M059J (cell line): ENCODE results near the gene TMEM256. TPM values are rescaled to one million over a fixed set of nuclear protein-coding genes. Genes with fewer than 3 reads are reported as not detected.
"Not testable (repeated sequence)": the region's sequence is repeated elsewhere in the genome, so short reads cannot be mapped to it uniquely, and the experiment has no call there.

Experiments used
- DNase-seq: peaks from one replicate; pipeline ENCODE4 v3.0.0-alpha.2; 2012; ENCODE audit warnings: low read depth
- total RNA-seq: library from RNA; depleted of rRNA; stranded (reverse); fragments of >200 nt; shearing (Covaris generic); gene quantifications from 2 replicates; pipeline ENCODE4 v1.2.3, GENCODE V29; 2014

Gene TMEM256
- total RNA-seq, 1 experiment from 2014 or later, result 122 TPM

DNA sequence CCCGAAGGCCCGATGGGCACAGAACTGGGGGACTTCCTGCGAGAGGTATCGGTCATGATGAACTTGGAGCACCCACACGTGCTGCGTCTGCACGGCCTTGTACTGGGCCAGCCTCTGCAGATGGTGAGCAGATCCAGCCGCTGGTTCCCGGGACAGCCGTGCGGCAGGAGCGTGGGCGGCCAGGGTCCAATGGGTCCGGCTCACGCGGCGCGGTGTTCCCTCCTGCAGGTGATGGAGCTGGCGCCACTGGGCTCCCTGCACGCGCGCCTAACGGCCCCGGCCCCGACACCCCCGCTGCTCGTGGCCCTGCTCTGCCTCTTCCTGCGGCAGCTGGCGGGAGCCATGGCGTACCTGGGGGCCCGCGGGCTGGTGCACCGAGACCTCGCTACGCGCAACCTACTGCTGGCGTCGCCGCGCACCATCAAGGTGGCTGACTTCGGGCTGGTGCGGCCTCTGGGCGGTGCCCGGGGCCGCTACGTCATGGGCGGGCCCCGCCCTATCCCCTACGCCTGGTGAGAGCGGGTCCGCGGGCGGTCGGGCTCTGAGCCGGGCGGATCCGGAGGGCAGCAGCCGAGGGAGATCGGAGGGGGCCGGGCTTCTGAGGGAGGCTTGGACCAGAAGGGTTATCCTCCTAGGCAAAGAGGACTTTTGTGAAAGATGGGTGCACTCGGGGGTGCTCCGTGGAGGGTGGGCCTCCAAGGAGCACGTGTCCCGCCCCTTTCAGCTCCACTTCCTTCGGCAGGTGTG lies 20.0 kb downstream of the TMEM256 start:
- peak; percentile 32 for DNase-seq

DNA sequence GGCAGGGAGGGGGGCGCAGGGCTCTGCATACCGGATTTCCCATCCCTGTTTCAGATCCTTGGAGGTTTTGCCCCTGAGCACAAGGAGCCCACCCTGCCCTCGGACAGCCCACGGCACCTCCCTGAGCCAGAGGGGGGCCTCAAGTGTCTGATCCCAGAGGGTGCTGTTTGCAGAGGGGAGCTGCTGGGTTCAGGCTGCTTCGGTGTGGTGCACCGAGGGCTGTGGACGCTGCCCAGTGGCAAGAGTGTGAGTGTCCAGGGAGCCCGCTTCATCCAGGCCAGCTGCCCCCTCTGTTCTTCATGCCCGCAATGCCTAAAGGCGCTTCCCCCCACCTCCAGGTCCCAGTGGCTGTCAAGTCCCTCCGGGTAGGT lies 20.5 kb downstream of the TMEM256 start:
- no peak for DNase-seq

DNA sequence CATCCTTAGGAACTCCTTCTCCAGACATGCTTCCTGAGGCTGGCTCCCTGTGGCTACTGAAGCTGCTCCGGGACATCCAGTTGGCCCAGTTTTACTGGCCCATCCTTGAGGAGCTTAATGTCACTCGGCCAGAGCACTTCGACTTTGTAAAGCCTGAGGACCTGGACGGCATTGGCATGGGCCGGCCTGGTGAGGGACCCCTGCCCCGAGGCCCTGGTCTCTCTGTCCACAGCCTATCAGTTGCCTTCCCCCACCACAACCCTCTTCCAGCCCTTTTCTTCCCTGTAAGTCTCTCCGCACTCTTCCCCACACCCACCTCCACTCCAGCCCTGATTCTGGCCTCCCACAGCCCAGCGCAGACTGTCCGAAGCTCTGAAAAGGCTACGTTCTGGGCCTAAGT lies 21.0 kb downstream of the TMEM256 start:
- no peak for DNase-seq

DNA sequence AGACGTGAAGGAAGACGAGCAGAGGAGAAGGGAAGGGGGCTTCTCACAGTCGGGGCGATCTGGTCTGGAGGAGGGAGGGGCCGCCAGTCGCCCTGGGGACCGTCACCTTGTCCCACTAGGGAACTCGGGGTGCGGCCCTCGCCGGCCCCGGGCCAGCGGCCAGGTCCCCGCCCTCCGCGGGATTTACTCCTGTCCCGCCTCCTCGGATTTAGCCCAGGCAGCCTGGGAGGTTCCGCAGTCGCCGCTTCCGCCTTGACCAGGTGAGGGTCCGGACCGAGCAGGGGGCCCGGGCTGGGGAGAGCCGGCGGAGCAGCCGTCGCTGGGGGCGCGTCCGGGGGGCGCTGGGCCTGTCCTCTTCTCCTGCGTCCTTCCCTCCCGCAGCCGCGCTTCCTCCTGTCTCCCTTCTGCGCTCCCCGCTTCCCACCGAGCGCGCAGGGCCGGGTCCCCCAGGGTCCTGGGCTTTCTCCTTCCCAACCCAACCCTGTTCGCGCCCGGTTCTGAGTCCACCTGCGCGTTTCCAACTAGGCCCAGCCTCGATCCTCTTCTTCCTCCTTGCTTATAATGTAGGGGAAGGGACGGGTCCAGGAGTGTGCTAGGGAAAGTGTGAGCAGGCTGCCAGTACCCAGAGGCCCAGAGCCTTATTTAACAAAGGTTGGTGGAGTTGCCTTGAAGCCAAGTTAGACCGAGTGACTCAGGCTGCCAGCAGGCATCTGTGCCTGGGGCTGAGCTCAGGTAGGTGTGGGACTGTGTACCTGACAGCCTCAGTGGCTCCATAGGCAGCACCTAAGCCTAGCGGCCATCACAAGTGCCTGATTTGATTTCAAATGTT lies 22.8 kb downstream of the TMEM256 start, which contains the start of gene TNK1:
TNK1 (plus strand) TSS at position 235 of the 829 bp plus-strand sequence. CDS start 1,838 bp downstream, outside the sequence.
- DNase-seq, result no peak

DNA sequence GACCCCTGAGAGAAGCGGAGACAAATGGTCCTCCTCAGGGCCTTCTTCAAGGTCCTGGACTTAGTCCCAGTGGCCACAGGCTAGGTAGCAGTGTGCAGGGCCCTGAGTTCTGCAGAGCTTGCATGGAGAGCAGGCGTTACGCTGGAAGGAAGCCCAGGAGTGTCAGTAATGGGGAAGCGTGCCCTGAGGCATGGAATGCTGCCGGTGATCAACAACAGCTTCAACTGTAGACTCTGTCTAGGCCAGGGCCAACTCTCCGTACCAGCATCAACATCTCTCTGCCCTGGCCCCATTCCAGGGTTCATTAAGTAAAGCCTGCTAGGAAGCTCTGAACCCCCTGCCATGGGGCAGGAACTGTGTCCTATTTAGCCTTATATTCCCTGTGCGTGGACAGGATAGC lies 23.6 kb downstream of the TMEM256 start:
- DNase-seq, result peak; percentile 61

DNA sequence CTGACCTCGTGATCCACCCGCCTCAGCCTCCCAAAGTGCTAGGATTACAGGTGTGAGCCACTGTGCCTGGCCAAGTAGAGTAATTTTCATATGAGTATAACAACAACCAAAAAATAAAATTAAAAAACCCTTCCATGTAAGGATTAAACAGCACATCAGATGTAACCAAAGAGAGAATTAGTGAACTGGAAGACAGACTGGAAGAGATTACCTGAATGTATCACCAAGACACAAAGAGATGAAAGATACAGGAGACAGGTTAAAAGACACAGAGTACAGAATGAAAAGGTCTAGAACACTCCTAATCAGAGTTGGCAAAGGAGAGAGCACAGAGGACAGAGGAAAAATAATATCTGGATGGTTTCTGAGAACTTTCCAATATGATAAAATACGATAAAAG lies 24.8 kb downstream of the TMEM256 start:
- no peak for DNase-seq

DNA sequence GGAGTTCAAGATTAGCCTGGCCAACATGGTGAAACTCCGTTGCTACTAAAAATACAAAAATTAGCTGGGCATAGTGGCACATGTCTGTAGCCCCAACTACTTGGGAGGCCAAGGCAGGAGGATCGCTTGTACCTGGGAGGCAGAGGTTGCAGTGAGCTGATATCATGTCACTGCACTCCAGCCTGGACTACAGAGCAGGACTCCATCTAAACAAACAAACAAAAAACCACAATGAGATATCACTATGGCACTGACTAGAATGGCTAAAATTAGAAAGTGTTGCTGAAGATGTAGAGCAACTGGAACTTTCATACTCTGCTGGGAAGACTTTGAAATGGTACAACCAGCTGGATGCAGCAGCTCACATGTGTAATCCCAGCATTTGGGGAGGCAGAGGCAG lies 29.5 kb downstream of the TMEM256 start:
- peak; percentile 20 for DNase-seq

DNA sequence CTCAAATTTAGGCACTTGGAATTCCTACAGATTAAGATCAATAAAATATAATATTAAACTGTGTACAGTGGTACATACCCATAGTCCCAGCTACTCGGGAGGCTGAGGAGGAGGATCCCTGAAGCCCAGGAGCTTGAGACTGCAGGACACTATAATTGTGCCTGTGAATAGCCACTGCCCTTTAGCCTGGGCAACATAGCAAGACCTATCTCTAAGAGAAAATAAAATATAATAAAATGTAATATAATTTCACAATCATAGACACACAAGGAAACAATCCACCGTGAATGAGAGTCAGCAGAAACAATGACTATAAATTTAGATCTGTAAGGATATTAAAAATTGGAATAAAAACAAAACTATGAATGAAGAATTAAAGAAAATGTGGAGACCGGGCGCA lies 33.0 kb downstream of the TMEM256 start:
- no peak for DNase-seq

DNA sequence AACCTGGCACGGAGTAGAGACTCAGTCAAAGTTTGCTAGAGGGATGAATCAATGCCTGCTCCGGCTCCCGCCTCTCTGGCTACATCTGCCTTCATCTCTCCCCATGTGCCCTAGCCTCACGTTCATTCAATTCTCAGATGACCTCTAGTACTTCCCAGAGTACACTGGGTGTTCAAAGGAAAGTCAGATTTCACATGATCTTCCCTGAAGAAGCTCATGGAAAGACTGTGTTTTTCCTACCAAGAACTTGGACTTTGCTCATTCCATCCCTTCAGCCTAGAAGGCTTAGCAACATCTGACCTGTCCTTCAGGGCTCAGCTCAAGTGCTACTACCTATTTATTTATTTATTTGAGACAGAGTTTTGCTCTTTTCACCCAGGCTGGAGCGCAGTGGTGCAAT lies 34.1 kb downstream of the TMEM256 start:
- no peak for DNase-seq

DNA sequence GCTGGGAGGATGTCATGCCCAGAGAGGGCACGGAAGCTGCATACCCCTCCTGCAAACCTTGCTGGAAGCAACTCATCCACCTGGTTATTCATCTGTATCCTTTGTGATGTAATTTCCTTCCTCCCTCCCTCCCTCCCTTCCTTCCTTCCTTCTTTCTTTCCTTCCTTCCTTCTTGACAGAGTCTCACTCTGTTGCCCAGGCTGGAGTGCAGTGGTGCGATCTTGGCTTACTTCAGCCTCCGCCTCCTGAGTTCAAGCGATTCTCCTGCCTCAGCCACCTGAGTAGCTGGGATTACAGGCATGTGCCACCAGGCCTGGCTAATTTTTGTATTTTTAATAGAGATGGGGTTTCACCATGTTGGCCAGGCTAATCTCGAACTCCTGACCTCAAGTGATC lies 35.3 kb downstream of the TMEM256 start:
- not testable (repeated sequence) for DNase-seq

DNA sequence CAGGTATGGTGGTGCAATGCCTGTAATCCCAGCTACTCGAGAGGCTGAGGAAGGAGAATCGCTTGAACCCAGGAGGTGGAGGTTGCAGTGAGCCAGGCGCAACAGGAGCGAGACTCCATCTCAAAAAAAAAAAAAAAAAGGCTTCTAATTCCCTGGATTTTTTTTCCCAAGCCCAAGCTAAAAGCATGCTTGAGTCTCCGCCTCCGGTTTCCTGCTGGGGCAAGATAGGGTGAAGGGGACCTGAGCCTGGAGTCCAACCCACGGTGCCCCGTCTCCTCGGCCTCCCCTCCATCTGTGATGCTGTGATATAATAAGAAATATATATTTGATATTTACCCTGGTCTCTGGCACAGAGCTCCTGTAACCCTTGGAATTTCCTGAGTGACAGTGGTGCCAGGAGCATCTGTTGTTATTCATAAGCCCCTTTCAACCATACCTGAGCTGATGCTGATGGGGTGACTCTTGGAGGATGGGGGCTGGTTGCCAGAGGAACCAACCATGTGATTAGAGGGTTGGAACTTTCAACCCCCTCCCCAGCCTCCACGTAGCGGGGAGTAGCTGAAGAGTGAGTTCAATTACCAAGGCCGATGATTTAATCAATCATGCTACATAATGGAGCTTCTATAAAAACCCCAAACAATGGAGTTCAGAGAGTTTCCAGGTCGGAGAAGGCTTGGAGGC lies 35.8 kb downstream of the TMEM256 start:
- no peak for DNase-seq

DNA sequence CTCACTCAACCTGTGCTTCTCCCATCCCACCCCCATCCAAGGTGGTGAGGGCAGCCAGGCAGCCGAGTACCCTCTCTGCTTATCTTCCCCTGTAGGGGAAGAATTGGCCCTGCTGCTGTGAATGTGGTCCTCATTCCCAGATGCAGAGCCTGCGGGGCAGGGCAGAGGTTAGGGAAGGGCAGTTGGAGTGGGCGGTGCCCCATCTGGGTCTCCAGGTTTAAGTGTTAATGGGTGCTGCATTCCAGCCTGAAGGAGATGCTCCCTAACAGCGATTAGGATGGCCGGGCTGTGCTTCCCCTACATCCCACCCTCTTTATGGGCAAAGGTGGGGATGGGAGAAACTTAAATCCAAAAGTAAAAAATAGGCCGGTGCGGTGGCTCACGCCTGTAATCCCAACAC lies 36.8 kb downstream of the TMEM256 start:
- DNase-seq, result no peak

DNA sequence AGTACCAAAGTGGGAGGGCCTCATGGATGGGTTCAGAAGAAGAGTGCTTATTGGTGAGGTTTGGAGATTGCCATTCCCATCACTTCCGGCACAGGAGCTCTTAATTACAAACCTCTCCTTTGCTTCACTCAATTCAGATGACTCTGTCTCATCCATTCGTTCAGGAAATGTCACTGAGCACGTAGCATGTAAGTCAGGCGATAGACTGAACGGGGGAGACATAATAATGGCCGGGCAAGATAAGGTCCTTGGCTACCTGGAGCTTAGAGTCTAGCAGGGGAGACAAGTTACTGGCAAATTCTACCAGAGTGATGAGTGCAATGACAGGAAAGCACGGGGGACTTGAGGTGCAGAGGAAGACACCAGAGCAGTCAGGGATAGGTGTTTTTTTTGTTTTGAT lies 37.9 kb downstream of the TMEM256 start:
- DNase-seq, result not testable (repeated sequence)

DNA sequence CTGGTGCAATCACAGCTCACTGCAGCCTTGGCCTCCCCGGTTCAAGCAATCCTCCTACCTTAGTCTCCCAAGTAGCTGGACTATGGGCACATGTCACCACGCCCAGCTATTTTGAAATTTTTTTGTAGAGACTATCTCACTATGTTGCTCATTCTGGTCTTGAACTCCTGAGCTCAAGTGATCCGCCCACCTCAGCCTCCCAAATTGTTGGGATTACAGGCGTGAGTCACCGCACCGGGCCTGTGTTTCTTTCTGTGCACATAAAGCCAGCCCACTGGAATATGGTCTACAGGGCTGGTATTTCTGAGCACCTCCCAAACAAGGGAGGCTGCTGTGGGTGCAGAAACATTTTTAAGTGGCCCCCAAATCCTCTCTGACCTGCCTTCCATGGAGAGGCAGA lies 40.6 kb downstream of the TMEM256 start:
- DNase-seq, result no peak

DNA sequence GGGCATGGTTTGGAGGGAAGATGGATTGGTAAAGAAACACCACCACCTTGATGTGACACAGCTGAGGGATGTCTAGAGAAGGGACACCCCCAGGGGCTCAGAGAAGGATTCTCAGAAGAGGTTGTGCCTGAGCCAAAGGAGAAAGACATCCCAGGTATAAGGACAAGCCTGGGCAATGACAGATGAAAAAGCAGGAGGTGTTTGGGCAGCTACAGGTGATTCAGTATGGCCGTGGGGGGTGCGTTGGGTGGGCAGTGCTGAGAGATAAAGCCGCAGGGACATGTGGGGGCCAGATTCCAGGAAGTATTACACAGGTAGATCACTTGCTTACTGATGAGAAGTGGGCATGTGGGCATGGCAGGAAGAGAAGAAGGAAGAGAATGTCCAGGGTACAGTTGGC lies 42.0 kb downstream of the TMEM256 start:
- DNase-seq, result no peak

DNA sequence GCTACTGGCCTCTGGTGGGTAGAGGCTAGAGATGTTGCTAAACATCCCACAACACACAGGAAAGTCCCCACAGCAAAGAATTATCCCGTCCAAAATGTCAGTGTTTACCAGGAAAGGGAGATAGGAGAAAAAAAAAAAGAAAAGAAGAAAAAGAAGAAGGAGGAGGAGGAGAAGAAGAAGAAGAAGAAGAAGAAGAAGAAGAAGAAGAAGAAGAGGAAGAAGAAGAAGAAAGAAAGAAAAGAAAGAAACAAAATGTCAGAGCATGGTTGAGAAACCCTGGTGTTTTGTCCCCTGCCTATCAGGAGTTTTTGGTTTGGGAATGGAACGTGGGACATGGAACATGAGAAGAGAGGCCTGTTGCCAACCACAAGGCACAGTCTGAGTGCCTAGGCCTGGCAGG lies 46.5 kb downstream of the TMEM256 start:
- no peak for DNase-seq

DNA sequence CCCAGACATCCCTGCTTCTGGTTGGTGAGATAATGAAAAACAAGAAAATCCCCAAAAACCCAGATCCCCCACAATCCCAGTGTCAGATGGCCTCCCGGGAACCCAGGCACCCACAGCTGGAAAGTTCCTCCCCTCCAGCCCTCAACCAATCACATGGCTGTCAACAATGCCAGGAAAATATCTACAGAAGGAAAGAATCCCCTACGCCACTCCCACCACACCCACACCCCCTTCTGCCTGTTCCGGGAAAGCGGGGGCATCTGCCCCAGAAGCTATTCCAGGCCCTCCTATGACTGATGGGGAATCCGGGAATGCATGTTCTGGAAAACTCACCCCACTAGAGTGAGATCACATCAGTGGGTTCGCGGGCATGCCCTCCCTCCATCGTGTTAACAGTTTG lies 47.1 kb downstream of the TMEM256 start:
- no peak for DNase-seq

DNA sequence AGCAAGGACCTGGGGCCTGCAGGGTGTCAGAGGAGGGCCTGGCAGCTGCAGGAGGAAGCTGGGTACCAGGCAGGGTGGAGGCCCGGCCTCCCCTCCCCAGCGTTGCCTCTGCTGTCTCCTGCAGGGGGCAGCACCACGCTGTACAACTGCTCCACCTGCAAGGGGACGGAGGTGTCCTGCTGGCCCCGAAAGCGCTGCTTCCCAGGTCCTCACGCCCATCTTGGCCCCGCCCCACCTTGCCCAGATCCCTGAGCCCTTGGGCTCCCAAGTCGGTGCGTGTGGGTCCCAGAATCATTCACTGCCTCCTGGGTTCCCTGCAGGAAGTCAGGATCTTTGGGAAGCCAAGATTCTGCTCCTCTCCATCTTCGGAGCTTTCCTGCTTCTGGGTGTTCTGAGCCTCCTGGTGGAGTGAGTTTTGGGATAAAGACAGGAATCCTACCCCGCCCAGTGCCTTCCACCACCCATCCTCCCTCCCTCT lies 47.8 kb downstream of the TMEM256 start:
- DNase-seq, result peak; percentile 68

DNA sequence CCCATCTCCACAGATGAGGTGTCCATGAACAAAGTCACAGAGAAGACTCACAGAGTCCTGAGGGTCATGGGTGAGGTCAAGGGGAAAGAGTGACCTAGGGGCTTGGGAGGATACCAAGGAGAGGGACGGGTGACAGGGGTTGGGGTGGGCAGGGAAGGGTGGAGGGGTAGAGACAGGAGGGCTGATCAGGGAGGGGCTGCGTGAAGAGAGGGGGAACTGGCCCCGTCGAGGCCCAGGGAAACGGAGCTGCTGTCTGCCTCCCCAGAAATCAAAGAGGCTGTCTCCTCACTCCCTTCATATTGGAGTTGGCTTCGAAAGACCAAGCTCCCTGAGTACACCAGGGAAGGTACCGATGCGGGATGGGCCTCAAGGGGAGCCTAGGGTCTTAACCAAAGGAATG lies 48.3 kb downstream of the TMEM256 start:
- DNase-seq, result no peak

DNA sequence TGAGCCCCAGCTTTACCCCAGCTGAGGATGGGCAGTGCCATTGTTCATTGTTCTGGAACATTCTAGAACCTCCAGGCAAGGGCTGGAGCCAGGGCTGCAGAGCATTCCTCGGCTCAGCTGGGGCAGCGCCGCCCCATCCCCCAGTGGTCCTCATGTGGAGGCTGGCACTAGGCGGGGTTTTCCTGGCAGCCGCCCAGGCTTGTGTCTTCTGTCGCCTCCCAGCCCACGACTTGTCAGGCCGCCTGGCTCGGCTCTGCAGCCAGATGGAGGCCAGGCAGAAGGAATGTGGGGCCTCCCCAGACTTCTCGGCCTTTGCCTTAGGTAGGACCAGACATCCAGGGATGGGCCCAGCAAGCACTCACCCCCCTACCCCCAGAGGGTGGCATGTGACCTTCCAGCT lies 48.8 kb downstream of the TMEM256 start, which contains the start of gene TMEM95:
TMEM95 (plus strand) TSS at position 104 of the 400 bp plus-strand sequence; CDS start at position 153, 49 bp downstream.
- DNase-seq, result peak; percentile 35

DNA sequence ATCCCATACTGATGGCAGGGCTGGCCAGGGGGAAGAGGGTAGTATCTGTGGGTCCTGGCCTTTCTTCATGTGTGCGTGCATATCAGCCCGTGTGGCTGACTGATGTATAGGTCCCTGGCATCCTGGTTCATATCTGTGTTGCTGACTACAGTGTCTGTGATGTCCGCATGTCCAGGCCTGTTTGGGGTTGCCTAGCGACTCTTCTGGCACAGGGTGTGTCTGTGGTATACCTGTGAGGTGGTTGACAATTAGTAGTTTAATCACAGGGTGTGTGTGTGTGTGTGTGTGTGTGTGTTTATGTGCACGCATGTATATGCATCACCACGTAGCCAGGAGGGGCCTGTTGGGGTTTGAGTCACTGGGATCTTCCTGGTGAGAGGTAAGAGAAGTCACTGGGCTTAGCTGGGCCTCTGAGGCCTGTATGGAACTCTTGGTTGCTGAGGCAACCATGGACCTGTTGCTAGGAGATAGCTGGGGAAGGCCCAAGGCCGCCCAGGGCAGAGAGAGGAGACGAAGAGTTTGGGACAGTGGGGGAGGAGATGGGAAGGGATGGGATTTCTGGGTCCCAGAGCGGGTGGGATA lies 49.5 kb downstream of the TMEM256 start:
- DNase-seq, result peak; percentile 61
